Measurements from ENCODE around the gene IRF6. TPM values are rescaled to one million over a fixed set of nuclear protein-coding genes. Genes with fewer than 3 reads are reported as not detected.

The IRF6 gene
- total RNA-seq, 1 experiment from 2014 or later, result 35.2 TPM

DNA sequence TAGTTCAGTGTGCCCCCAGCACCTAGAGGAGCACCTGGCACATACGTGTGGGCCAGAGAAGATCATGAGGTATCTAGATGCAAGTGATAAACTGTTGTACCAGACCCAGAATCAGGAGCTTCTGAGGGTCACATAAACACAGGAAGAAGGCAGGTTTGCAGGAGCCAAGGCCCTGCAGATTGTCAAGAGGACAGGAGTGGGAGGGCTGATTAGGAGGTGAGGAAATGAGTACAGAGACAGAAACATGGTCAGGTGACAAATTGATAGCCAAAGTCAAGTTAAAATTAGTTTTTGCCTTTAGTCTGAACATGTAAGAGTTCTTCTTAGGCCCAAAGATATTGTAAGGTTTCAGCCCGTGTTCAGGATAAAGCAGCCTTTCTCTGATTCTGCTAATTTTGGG lies 64.1 kb downstream of the IRF6 start:
- ATAC-seq (no peak), DNase-seq (ENCODE audit: low read depth, low spot score) (no peak)
- Histone ChIP-seq H4K20me1 (ENCODE audit: insufficient read depth) (no peaks in the 10 kb centered on the region), H2AFZ (ENCODE audit: low read depth, low read length, poor library complexity, severe bottlenecking) (no peak overlapping the region), H3K79me2 (ENCODE audit: insufficient read depth, low read length) (no peaks in the 10 kb centered on the region), H3K9ac (ENCODE audit: low read length) (no peak overlapping the region), H3K27ac (ENCODE audit: low read depth, low read length) (no peak overlapping the region), H3K27me3 (ENCODE audit: insufficient read depth, low read length) (no peaks in the 10 kb centered on the region), H3K36me3 (ENCODE audit: control insufficient read depth in 1 of 2, insufficient read depth in 2 of 2, low read length in 2 of 2) (no peaks in the 10 kb centered on the region), H3K9me3 (ENCODE audit: control insufficient read depth in 1 of 2, insufficient read depth in 1 of 2, low read depth in 1 of 2, low read length in 2 of 2) (no peaks in the 10 kb centered on the region), H3K9me2 (ENCODE audit: insufficient read depth) (no peaks in the 10 kb centered on the region), H3K4me2 (ENCODE audit: low read length) (no peak overlapping the region), H3K4me3 (replicated peaks in 1 of 2; ENCODE audit: low read depth in 1 of 2, low read length in 2 of 2) (no peak overlapping the region), H3K4me1 (ENCODE audit: control insufficient read depth in 1 of 2, insufficient read depth in 2 of 2, low read length in 2 of 2) (no peaks in the 10 kb centered on the region)
- no TSS peak for BruUV-seq (replicated peaks)
- intact Hi-C loops (cut with micrococcal nuclease), result no loop called here
- ChIA-PET RAD21 (ENCODE audit: low non-redundant PET in 1 of 2, low total read pairs in 2 of 2, uncharacterized antibody in 2 of 2, unreplicated experiment in 2 of 2) (no interaction called here), POLR2A (no interaction called here), CTCF (no interaction called here)
- no peak for TF ChIP-seq SP1 (IDR thresholded peaks at IDR 0.05; ENCODE audit: low read depth)
- no peak for TF ChIP-seq EZH2 (IDR thresholded peaks at IDR 0.05)

DNA sequence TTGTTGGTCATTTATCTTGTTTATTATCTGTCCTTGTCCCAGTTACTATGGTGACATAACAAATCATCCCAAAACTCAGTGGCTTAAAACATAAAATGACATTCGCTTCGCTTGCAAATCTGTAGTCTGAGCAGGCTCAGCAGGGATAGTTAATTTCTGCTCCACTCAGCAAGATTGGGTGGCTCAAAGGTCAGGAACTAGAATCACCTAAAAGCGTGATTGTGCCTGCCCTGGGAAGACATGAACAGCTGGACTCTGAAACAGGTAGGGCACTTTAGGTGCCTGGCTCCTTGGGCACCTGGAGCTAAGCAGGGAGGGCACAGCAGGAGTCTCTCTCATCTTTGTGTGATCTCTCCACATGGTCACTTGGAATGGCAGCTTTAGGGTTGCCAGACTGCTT lies 64.7 kb downstream of the IRF6 start:
- CTCF ChIA-PET, result no interaction called here
- Histone ChIP-seq H3K4me1 (ENCODE audit: control insufficient read depth in 1 of 2, insufficient read depth in 2 of 2, low read length in 2 of 2) (no peaks in the 10 kb centered on the region), H3K9me3 (ENCODE audit: control insufficient read depth in 1 of 2, insufficient read depth in 1 of 2, low read depth in 1 of 2, low read length in 2 of 2) (no peaks in the 10 kb centered on the region), H3K27ac (ENCODE audit: low read depth, low read length) (no peak overlapping the region), H3K9me2 (ENCODE audit: insufficient read depth) (no peaks in the 10 kb centered on the region), H3K79me2 (ENCODE audit: insufficient read depth, low read length) (no peaks in the 10 kb centered on the region), H3K27me3 (ENCODE audit: insufficient read depth, low read length) (no peaks in the 10 kb centered on the region), H3K4me2 (ENCODE audit: low read length) (no peak overlapping the region), H4K20me1 (ENCODE audit: insufficient read depth) (no peaks in the 10 kb centered on the region), H3K9ac (ENCODE audit: low read length) (no peak overlapping the region), H2AFZ (ENCODE audit: low read depth, low read length, poor library complexity, severe bottlenecking) (no peak overlapping the region), H3K4me3 (replicated peaks in 1 of 2; ENCODE audit: low read depth in 1 of 2, low read length in 2 of 2) (no peak overlapping the region), H3K36me3 (ENCODE audit: control insufficient read depth in 1 of 2, insufficient read depth in 2 of 2, low read length in 2 of 2) (no peaks in the 10 kb centered on the region)
- ATAC-seq, result no peak
- no peak for TF ChIP-seq ZNF274 (IDR thresholded peaks at IDR 0.05; ENCODE audit: low read depth, low read length)
- no peak for TF ChIP-seq SRF (IDR thresholded peaks at IDR 0.05; ENCODE audit: low read depth)
- TF ChIP-seq CEBPB (IDR thresholded peaks at IDR 0.05; ENCODE audit: low read depth), result no peak
- no peak for TF ChIP-seq EZH2 (IDR thresholded peaks at IDR 0.05)
- TF ChIP-seq SIN3A (IDR thresholded peaks at IDR 0.05; ENCODE audit: low read depth), result no peak
- no peak for TF ChIP-seq JUND (IDR thresholded peaks at IDR 0.05)
- no peak for TF ChIP-seq RAD21 (IDR thresholded peaks at IDR 0.05; ENCODE audit: low read depth)
- TF ChIP-seq, protein P1, sequence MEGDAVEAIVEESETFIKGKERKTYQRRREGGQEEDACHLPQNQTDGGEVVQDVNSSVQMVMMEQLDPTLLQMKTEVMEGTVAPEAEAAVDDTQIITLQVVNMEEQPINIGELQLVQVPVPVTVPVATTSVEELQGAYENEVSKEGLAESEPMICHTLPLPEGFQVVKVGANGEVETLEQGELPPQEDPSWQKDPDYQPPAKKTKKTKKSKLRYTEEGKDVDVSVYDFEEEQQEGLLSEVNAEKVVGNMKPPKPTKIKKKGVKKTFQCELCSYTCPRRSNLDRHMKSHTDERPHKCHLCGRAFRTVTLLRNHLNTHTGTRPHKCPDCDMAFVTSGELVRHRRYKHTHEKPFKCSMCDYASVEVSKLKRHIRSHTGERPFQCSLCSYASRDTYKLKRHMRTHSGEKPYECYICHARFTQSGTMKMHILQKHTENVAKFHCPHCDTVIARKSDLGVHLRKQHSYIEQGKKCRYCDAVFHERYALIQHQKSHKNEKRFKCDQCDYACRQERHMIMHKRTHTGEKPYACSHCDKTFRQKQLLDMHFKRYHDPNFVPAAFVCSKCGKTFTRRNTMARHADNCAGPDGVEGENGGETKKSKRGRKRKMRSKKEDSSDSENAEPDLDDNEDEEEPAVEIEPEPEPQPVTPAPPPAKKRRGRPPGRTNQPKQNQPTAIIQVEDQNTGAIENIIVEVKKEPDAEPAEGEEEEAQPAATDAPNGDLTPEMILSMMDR (IDR thresholded peaks at IDR 0.05 in 2 of 3, conservative IDR thresholded peaks at IDR 0.05 in 1 of 3; ENCODE audit: borderline replicate concordance in 1 of 3, insufficient read depth in 1 of 3, low read depth in 2 of 3, low read length in 2 of 3), result no peak
- no peak for TF ChIP-seq TCF7L2 (IDR thresholded peaks at IDR 0.05; ENCODE audit: borderline replicate concordance, extremely low read depth, insufficient read depth, insufficient read length)
- DNase-seq (ENCODE audit: low read depth, low spot score), result no peak
- no TSS peak for BruUV-seq (replicated peaks)
- intact Hi-C loops (cut with micrococcal nuclease), result no loop called here
- RAD21 ChIA-PET (ENCODE audit: low non-redundant PET in 1 of 2, low total read pairs in 2 of 2, uncharacterized antibody in 2 of 2, unreplicated experiment in 2 of 2), result no interaction called here
- POLR2A ChIA-PET, result no interaction called here
